ENCODE results near the gene PGAP6.

The PGAP6 gene

DNA sequence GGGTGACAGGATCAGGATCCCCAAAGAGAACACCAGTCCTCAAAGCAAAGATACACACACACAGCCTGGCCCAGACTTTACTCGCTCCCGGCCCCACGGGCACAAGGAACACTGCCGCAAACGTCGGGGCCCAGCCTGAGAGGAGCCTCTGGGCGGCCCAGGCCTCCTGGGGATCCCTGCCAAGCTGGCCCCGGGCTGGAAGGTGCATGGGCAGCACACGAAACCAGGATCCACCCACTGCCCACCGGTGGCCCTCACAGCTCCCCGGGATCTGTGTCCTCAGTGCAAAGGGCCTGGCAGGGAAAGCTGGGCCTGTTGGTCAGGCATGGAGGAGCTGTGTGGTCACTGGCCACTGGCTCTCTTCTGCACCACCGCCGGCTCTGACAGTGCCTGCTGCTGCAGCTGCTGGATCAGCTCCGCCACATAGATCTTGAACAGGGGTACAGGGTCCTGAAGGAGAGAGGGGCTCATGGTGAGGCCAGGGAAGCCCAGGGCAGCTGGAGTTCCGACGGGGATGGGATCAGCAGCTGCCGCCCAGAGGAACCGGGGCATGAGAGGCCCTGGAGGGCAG, 14.4 kb downstream of the PGAP6 start:
- no peak for TF ChIP-seq GATA3 (IDR thresholded peaks at IDR 0.05; ENCODE audit: low read depth, low read length)
- no peak for TF ChIP-seq GATA2 (IDR thresholded peaks at IDR 0.05; ENCODE audit: low read depth, low read length)

DNA sequence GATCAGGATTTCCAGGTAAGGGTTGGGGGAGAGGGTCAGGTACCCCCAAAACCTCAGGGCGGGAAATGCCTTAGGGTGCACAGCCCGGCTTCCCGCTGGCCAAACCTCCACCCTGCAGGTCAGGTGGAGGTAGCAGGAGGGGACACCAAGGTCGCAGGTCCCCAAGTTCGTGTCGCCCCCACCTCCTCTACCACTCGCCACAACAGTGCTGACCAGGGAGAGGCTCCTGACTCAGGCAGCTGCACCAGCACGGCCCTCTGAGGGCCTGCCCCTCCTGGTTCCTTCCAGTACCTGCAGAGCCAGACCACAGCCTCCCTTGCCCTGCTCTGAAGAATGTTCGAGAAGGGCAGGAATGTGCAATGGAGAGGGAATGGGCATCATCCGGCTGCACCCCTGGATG, 15.3 kb downstream of the PGAP6 start:
- TF ChIP-seq GATA2 (IDR thresholded peaks at IDR 0.05; ENCODE audit: low read depth, low read length): no peak
- TF ChIP-seq GATA3 (IDR thresholded peaks at IDR 0.05; ENCODE audit: low read depth, low read length): no peak

DNA sequence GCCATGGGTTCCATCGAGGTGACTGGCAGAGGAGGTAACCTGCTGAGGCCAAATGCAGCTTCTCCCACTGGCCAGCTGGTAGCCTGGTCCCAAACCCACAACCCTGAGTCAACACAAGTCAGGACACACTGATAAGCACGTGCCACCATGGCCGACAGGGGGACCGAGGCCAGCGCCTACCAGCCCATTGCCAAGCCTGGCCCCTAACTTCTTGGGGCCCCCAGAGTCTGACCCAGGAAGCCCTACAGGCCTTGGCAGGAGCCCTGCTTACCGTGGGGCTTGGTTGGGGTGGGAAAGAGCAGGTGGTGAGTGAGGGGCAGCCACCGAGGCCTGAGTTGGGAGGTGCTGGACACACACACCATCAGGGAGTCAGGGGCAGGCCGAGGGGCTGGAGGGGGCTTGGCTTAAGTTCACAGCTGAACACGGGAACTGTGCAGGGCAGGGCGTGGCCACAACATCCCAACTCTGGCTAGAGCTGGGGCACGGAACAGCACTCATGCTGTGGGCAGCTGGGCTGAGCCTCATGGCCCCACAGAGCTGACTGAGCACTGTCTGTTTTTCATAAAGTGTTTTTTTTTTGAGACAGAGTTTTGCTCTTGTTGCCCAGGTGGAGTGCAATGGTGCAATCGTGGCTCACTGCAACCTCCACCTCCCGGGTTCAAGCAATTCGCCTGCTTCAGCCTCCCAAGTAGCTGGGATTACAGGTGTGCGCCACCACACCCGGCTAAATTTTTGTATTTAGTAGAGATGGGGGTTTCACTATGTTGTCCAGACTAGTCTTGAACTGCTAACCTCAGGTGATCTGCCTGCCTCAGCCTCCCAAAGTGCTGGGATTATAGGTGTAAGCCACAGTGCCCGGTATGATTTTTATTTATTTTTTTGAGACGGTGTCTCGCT, 16.9 kb downstream of the PGAP6 start:
- TF ChIP-seq GATA2 (IDR thresholded peaks at IDR 0.05; ENCODE audit: low read depth, low read length): no peak
- no peak for TF ChIP-seq GATA3 (IDR thresholded peaks at IDR 0.05; ENCODE audit: low read depth, low read length)

DNA sequence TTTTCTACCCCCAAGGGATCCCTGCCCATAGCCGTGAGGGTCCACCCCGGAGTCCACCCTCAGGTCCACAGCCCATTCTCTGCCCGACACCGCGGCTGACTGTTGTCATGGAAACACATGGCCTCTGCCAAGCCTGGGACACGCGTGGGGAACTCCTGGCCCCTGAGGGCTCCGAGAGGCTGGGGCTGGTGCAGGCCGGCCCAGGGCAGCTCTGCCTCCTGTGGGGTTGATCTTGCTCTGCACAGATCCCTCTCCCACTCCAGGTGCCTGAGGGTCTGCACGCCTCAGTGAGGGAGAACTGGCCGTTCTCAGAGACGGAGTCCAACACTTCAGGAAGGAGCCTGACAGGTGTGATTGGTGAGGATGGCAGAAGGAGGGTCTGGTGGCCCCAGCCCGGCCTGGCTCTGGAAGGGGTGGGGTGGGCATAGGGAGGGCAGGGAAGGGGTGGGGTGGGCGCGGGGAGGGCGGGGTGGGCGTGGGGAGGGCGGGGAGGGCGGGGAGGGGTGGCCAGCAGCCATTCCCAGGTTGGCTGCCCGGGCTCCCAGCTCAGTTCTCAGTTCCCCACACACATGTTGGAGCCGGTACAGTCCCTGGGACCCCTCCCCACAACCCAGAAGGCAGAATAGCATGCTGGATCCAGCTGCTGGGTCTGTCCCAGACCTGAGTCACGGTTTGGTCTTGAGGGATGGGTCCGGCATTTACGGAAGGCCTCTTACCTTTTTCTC, 17.9 kb downstream of the PGAP6 start:
- no peak for TF ChIP-seq GATA2 (IDR thresholded peaks at IDR 0.05; ENCODE audit: low read depth, low read length)
- no peak for TF ChIP-seq GATA3 (IDR thresholded peaks at IDR 0.05; ENCODE audit: low read depth, low read length)

DNA sequence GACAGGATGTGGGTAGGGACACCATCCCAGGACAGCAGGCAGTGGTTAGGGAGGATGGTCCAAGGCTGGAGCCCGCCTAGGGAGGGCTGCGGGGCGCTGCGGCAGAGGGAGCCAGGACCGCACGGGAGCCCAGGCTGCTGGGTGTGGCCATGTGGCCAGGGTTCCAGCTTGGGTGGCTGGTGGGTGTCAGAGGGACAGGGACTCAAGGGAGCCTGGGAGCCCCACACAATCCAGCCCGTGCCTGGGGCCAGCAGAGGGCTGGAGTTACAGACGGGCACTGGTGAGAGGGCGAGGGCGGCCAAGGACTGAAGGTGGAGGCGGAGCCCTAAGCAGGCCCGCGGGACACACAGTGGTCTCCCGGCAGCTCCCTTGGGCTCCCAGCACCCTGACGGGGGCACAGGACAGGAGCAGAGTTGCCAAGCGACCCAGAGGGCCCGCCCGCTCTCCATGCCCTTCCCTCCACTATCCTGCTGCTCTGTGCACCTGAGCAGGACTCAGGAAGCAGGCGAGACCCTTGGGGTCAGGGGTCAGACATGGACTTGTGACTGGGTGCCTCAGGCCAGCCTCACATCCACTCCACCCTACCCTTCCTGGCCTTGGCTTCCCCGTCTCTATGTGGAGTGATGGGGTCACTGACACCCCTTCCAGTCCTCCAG, 18.5 kb downstream of the PGAP6 start:
- TF ChIP-seq GATA3 (IDR thresholded peaks at IDR 0.05; ENCODE audit: low read depth, low read length) (no peak), GATA2 (IDR thresholded peaks at IDR 0.05; ENCODE audit: low read depth, low read length) (no peak)

DNA sequence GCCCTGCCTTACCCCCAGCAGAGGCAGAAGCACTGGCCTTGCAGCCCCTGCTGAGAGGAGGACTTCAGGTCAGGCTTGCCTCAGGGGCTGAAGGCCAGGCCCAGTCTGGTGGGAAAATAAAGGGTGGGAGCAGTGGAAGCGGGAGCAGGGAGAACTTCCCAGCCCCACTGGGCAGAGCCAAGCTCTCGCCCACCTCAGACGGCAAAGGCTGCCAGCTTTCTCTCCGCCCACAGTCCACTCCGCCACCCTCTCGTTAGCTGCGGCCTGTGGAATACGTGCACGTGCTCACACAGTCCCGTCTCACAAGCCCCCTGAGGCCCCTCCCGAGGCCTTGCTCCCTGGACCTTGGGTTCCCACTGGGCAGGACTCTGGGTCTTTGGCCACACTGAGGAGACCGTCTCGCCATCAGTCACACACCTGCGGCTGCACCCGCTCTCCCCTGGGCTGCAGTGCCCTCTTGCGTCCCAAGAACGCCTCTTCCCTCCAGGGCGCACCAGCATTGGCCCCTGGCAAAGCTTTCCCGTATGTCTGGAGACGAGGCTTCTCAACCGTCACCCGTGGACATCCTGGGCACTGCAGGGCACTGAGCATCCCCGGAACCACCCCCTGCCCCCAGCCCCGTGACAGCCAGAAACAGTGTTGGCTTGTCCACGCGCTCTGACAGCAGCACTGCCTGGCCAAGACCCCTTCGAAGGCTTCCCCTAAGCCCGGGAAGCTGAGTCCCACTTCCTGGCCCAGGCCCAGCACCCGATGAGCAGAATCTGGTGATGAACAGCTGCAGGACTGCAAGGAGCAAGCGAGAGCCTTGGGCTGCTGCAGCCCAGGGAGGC, 19.7 kb downstream of the PGAP6 start:
- TF ChIP-seq GATA3 (IDR thresholded peaks at IDR 0.05; ENCODE audit: low read depth, low read length) (no peak), GATA2 (IDR thresholded peaks at IDR 0.05; ENCODE audit: low read depth, low read length) (no peak)

DNA sequence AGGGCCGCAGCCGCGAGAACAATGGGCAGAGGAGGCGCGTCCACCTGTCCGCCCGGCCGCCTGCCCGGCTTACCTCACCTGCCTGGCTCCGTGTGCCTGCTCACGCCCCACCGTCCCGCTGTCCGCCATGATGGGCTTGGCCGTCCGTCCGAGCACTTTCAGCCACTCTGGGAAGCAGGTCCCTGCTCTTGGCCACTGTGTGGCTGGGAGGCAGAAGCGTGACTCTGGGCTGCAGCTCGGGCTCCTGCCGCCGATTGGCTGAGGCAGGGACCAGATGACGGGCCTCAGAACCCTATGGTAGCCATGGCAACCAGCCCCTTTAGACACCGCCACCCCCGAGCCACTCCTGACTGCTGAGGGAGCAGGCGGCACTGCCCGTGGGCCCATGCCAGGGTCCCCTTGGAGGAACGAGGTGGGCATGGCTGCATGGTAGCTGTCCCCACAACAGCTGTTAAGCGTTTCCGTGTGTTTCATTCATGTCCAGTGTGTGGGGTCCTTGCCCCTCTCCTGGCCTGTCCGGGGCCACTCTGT, 20.4 kb downstream of the PGAP6 start:
- TF ChIP-seq GATA2 (IDR thresholded peaks at IDR 0.05; ENCODE audit: low read depth, low read length) (no peak), GATA3 (IDR thresholded peaks at IDR 0.05; ENCODE audit: low read depth, low read length) (no peak)

DNA sequence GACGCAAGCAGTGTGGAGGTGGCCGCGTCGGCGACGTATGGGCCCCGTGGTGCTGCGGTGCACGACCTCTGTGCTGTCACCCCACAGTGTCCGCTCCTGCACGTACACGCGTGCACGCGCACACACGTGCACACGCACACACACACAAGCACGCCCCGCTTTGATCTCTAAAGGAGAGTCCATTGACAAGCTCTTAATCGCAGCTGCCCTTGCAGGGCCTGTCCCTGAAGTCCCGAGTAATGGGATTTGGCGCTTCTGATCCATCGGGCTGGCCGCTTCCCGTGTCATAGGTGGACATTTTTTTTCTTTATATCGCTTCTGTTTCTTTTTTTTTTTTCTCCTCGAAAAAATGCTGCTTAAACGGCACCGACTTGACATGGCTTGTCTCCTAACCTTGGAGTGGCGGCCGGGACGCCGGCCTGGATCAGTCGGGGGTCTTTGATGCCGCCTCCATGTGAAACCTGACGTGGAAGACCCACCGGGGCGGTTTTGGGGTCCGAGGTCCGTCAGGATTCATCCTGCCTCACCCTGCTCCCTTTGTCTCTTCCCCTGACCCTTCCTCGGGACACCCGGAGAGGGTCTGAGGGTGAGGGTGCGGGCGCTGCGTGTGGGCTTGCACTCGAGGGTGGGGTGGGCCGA, 21.0 kb downstream of the PGAP6 start:
- TF ChIP-seq GATA3 (IDR thresholded peaks at IDR 0.05; ENCODE audit: low read depth, low read length) (no peak), GATA2 (IDR thresholded peaks at IDR 0.05; ENCODE audit: low read depth, low read length) (no peak)

DNA sequence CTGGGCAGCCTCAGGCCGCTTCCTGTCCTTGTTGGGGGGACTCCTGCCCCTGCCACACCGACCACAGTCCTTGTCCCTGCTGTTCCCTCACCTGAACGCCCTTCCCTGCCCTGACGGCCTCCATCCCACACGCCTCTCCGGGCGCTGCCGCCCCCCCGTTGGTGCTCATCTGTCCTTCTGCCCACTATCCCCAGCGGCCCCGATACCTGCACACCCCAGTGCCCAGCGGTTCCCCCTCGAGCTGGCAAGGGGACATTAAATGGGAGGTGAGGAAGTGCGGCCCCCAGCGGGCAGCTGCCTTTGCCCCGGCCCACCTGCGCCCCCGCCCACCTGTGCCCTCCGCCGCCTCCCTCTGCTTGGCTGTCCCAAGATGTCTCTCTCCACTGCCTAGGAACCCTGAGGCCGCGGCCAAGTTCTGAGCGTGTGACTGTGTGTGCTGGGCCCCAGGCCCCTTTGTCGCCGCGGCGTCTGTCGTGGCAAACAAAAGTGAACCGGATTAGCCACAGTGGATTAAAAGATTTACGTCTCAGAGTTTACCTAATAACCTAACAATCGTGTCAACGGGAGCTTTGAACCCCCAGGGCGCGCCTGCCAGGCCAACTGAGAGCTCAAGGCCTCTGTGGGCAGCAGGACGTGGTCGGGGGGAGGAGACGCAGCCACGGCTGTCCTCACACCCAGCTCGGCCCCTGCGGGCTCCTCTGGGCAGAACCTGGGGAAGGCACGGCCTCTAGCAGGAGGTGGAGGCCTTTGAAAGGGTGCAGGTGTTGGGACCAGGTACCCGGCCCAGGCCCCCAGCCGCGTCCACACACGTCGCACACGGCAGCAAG, 21.7 kb downstream of the PGAP6 start:
- TF ChIP-seq GATA3 (IDR thresholded peaks at IDR 0.05; ENCODE audit: low read depth, low read length) (no peak), GATA2 (IDR thresholded peaks at IDR 0.05; ENCODE audit: low read depth, low read length) (no peak)

DNA sequence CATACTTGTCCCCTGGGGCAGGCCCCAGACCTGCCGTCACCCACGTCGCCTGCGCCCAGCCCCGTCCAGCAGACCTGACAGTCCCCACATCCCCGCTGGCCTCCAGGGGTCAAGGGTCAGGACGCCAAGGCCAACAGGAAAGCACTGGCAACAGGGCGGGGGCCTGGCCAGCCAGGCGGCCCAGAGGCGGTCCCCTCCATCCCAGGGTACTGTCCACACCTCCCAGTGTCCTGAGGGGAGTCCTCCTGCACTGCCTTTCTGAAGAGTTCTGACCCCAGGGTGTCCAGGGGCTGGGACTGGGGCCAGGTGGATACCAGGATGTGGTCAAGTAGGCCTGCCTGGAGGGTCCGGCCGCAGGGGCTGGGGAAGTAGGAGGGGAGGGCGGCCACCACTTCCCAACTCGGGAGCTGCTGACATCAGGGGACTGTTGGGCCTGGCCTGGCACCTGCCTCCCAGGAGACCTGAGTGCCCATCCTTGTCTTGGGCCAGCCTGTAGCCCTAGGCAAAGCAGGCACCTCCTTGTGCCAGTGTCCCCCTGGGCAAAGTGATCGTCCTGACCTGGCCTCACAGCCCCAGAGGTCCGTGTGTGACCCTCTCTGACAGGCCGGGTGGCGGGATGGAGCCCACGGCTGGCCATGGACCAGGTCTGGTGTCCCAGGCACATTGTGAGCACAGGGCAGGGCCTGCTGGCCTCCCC, 22.6 kb downstream of the PGAP6 start:
- no peak for TF ChIP-seq GATA3 (IDR thresholded peaks at IDR 0.05; ENCODE audit: low read depth, low read length)
- no peak for TF ChIP-seq GATA2 (IDR thresholded peaks at IDR 0.05; ENCODE audit: low read depth, low read length)

DNA sequence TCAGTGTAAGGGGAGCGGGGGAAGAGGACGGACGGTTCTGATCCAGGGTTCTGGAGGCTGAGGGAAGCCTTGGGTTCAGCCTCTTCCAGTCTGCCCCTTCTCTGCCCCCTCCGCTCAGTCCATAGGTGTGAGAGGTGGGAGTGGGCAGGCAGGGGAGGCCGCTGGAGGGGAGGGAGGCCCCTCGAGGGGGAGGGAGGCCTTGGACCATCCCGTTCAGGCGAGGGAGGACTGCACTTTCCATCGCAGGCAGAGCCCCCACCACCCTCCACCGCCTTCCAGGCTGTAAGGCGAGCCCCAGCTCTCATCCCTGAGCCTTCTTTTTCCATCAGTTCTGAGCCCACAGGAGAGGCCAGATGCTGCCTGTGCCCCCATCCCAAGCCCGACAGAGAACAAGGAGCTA, 25.0 kb downstream of the PGAP6 start:
- no peak for TF ChIP-seq GATA2 (IDR thresholded peaks at IDR 0.05; ENCODE audit: low read depth, low read length)
- no peak for TF ChIP-seq GATA3 (IDR thresholded peaks at IDR 0.05; ENCODE audit: low read depth, low read length)

Data from SH-SY5Y (cell line).